OCI-M2 (cell line): Measurements from ENCODE around the gene TCF15.
"Not testable (repeated sequence)": the region's sequence is repeated elsewhere in the genome, so short reads cannot be mapped to it uniquely, and the experiment has no call there.

Source experiments
- DNase-seq: peaks from one replicate; lab custom pipeline; 2025; ENCODE audit not compliant: unreplicated experiment; lab: John Stamatoyannopoulos, UW

TCF15 gene

DNA sequence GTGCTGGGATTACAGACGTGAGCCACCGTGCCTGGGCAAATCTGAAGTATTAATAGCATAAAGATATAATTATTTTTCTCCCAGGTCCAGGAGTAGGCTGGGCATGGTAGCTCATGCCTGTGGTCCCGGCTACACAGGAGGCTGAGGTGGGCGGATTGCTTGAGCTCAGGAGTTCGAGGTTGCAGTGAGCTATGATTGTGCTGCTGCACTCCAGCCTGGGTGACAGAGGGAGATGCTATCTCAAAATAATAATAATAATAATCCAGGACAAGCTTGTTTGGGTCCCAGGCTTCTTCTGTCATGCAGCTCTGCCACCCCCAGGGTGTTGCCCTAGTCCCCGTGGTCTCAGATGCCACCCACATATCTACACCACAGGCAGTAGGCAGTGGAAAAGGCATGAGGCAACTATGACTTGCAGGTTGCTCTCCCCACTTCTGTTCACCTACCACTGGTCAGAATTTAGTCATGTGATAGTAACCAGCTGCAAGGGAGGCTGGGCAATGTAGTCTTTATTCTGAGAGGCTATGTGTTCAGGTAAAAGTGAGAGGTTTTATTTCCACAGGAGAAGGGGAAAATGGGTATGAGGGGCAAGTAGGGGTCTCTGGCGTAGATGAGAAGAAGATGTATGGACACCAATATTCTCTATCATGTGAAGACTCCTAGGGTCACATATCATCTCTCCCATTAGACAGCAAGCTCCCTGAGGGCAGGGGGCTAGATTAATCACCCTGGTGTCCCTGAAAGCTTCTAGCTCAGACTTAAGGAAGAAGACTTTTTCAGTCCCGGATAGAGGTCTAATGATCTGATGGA, 25.7 kb downstream of the TCF15 start:
- DNase-seq: no peak

DNA sequence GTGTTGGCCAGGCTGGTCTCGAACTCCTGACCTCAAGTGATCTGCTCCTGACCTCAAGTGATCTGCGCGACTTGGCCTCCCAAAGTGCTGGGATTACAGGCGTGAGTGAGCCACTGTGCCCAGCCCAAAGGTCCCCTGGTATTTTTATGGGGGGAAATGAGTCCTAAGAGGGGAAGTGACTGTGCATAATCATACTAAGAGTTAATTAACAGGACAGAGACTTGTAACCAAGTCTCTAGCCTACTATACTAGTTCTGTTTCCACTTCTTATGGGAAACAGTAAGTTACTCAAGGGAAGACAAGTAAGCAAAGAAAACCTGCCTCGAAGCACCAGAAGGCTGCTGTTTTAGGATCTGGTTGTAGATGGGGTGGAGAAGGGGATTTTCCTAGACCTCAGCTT, 27.9 kb downstream of the TCF15 start:
- no peak for DNase-seq

DNA sequence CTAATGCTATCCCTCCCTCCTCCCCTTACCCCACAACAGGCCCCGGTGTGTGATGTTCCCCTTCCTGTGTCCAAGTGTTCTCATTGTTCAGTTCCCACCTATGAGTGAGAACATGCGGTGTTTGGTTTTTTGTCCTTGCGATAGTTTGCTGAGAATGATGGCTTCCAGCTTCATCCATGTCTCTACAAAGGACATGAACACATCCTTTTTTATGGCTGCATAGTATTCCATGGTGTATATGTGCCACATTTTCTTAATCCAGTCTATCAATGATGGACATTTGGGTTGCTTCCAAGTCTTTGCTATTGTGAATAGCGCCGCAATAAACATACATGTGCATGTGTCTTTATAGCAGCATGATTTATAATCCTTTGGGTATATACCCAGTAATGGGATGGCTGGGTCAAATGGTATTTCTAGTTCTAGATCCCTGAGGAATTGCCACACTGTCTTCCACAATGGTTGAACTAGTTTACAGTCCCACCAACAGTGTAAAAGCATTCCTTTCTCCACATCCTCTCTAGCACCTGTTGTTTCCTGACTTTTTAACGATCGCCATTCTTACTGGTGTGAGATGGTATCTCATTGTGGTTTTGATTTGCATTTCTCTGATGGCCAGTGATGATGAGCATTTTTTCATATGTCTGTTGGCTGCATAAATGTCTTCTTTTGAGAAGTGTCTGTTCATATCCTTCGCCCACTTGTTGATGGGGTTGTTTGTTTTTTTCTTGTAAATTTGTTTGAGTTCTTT, 31.0 kb downstream of the TCF15 start:
- not testable (repeated sequence) for DNase-seq

DNA sequence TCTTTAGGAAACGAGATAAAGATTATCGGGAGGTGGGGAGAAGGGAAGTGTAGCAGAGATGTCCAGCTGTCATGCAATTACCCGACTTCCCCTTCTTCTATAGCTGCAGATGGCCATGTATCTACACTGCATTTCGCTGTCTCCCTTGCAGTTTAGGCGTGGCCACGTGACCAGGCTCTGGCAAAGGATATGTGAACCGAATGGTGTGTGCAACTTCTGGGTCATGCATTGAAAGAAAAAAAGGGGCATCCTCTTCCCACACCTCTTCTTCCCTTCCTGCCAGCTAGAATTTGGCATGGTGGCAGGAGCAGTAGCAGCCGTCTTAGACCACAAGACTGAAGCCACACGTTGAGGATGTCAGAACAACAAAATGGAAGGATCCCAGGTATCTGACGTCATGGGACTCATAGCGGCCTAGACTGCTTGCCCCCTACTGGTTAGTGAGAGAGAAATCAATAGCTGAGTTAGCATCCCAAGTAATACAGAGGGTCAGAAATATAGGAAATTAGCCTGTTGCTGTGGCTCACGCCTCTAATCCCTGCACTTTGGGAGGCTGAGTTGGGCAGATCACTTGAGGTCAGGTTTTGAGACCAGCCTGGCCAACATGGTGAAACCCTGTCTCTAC, 32.8 kb downstream of the TCF15 start:
- no peak for DNase-seq

DNA sequence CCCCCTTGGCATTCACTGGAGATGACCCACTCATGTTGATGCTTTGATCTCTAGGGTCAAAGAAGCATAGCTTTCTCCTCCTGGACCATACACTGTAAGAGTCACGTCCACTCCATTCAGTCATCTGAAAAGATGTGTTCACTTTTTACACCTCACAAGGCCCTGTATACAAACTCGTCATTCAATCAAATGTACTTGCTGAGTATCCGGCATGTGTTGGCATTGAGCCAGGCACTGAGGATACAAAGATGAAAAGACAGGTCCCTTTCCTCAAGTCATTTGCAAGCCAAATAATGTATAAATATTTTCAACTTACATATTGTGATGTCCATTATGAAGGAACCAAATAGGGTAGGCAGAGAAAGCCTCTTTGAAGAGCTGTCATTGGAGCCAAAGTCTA, 34.0 kb downstream of the TCF15 start:
- no peak for DNase-seq

DNA sequence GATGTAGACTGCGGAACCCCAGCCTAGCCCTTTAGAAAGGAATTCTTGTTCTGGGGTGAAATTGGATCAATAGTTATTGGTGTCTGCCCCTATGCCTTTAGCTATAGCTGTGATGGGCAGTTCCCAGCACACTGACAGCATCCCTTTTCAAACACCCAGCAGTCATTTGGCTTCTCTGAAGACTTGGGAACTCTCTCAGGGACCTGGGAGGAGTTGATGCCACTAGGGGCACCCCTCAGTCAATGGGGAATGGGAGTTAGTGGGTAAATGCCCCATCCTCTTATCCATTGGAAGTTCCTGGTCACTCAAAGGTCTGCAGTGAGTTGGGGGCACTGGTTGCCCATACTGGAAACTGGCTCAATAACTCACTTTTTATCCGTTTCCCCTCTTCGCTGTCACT, 34.9 kb downstream of the TCF15 start:
- DNase-seq: no peak

DNA sequence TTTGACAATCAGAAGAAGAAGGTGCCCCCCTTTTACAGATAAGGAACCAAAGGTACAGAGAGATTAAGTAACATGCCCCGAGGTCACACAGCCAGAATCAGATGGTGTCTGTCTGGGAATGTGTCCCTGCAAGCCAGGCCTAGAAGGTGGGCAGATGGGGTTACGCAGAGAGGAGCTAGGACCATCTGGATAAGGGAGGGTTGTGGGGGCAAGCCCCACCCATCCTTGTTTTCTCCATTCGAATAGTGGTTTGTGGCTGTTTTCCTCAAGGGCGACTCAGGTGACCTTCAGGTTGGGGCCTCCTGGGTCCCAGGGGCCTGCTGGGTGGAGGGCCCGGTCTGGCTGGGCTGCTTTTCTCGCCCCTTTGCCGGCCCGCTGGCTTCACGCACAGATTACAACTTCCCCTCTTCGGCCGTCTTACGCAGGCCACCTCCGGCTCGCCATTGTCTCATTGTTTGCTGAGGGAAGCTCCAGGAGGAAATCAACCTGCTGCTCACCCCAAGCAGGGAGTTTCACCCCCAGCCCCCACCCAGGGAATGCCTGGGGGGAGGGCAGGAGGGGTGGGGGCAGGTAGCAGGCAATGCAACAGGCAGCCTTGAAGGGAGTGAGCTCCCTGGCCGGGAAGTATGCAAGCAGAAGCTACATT, 35.7 kb downstream of the TCF15 start:
- no peak for DNase-seq

DNA sequence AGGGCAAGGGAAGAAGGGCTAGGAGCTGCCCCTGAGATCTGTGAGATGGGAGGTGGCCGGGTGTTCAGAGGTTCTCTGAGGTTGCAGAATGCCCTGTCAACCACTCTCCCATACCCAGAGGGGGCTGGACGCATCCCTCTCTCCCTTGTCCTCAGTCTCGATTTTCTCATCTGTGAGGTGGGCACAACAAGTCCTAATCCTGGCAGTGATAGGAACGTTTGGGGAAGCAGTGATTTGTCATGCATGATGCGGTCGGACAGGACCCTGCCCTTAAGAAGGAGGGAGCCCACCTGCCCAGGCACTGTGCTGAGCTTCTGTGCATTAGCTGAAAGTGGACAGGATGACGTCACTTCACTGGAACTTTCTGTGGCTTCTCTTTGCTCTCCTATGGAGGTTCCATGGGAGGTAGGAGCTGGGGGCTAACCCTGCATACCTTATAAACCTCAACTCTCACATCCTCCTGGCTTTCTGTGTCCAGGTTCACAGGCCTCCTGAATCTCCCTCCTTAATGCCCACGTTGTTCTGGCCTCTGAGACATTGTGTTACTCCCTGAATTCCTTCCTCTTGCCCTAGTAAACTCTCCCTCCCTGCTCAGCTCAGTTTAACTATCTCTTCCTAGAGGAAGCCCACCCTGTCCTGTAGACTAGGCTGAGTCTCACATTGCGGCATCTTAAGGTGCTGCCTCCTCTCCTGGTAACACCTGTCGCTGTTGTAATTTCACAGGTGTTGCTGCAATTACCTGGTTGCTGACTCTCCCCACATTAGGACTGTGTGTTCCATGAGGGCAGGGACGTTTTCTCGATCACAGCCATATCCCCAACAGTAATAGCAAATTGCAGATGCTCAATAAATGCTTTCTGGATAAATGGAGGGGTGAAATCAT, 36.5 kb downstream of the TCF15 start:
- no peak for DNase-seq

DNA sequence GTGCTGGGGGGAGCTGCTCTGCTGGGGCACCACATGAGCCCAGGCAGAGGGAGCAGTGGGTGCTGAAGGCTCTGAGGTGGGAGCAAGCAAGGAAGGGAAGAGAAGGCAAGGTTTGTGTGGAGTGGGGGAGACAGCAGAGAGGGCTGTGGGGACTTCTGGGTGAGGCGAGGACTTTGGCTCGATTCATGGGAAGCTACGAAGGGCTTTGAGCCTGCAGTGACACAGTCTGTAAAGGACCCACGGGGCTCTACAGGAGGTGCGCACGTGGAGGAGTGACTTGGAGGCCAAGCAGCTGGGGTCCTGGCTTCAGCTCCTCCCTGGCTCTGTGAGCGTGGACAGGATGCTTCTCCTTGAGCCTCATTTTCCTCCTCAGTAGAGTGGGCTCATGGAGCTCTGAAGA, 37.4 kb downstream of the TCF15 start:
- no peak for DNase-seq

DNA sequence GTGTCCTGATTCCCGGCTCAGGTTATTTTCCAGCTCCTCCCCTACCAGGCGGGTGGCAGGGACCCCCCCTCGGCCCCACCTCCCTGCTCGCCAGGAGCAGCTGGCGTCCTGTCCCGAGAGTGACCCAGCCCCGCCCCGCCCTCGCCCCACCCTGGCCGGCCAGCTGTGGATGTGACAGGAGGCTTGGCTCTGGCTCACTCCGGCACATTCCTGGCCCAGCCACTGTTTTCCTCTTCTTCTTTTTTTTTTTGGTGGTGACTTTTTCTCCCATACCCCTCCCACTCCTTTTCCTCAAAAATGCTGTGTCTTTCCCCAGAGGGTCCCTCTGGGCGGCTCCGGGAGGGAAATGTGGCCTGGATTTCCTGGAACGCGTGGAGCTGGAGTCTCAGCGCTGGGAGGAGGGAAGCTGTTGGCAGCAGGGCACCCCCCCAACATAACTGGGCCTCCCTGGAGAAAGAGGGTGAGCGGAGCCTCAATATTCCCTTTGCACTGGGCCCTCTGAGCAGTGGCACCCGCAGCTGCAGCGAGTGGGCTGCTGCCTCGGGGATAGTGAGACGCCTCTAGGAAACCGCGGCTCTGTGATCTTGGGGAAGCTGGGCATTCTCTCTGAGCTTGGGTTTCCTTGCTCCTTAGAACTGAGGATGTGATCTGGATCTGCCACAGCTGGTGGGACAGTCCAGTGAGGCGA, 38.2 kb downstream of the TCF15 start:
- DNase-seq: no peak

DNA sequence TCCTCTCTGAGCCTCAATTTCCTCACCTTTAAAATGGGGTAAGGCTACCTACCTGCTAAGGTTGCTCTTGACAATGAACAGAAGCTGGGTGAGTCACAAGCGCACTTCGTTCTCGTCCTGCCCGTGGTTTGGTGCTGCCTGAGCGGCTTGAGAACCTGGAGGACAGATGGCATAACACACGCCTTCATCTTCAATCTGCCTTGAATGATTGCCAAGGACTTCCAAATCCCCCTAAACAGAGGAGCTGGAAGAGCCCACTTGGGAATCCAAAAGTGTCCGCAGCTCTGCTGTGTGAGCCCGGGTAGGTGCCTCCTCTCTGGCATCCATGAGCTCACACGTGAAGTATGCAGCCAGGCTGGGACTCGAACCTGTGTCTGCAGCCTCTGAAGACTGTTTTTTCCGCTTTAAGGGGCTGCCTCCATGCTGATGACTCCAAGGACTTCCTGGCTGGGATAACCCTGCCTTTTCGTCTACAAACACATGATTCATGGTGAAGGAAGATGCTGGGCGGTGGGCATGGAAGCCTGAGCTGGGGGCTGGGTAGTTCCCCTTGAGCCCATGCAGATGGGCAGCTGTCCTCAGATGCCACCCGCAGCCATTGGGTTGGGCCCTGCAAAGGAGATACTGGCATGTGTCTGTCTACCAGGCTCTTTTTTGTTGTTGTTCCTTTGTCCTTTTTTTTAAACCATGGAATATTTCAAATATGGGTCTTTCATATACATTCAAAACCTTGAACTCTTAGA, 41.3 kb downstream of the TCF15 start:
- DNase-seq: no peak

DNA sequence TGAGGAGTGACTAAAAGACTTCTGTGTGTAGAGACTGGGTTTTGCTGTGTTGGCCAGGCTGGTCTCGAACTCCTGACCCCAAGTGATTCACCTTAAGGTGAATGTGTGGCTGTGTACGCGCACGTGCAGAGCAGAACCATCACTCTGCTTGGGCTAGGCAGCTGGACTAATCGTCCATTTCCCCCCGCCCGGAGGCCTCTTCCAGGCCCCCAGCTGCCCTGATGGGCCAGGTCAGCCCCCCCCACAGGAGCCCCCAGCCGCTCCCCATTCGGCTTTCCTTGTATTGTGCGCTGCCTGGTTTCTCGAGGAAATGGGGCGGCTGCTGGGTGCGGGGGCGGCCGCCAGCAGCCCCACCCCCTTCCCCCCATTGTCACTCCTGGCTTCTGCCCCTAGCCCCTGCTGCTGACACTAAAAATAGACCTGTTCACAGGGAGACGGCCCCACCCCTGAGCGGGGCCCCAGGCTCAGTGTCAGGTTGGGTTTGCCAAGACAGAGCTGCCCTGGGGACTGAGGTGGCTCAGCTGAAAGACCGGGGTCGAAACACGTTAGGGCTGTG, 41.9 kb downstream of the TCF15 start:
- DNase-seq: no peak

DNA sequence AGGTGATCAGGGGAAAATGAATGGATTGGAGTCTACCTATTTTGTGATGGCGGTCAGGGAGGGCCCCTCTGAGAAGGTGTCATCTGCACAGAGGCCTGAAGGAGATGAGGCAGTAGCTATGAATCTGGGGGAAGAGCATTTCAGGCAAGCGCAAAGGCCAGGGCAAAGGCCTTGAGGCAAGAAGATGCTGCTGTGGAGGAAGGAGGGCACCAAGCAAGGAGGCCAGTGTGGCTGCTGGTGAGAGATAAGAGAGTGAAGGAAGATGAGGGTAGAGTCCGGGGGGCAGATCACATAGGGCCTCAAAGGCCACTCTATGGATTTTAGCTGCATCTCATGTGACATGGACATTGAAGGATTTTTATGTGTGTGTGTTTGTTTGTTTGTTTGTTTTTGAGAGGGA, 45.9 kb downstream of the TCF15 start:
- DNase-seq: no peak

DNA sequence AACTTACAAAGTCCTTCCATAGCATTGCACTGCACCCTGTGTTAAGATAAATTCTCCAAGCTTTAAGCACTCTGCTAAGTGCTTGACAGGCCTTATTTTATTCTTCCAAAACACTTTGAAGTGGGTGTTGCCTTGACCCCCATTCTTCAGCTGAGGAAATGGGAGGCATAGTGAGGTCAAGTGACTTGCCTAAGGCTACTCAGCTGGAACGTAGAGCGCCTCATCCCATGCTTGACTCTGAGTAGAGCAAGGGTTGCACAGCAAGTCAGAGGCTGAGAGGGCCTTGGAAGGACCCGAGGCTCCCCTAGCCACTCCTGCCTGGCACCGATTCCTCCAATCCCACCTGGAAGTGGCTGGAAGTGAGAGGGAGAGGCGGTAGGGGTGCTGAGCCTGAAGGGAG, 46.9 kb downstream of the TCF15 start:
- no peak for DNase-seq

DNA sequence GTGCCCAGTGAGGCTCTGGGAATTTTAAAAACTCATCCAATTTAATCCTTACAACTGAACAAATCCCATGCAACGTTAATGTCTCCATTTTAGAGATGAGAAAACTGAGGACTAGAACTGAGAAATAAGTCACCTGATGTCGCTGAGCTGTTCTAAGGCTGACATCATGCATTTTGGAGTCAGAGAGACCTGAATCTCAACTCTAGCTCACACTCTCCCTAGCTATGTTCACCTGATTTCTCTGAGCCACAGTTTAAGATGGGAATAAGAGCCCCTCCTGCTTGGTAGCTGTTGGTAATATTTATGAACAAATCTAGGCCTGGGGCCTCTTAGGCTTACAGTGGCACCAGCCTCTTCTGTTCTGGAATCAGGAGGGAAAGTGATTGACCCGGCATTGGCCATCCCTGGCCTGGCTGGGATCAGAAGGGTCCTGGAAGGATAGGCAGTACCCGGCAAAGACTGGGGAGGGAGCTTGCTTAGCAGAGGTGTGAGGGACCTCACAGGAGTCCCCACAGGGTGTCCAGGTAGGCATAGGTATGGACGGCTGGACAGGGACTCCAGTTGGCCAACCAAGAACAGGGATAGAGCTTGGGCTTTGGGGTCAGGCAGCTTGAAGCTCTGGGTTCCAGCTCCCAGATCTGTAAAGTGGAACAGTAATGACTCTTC, 47.7 kb downstream of the TCF15 start:
- no peak for DNase-seq

DNA sequence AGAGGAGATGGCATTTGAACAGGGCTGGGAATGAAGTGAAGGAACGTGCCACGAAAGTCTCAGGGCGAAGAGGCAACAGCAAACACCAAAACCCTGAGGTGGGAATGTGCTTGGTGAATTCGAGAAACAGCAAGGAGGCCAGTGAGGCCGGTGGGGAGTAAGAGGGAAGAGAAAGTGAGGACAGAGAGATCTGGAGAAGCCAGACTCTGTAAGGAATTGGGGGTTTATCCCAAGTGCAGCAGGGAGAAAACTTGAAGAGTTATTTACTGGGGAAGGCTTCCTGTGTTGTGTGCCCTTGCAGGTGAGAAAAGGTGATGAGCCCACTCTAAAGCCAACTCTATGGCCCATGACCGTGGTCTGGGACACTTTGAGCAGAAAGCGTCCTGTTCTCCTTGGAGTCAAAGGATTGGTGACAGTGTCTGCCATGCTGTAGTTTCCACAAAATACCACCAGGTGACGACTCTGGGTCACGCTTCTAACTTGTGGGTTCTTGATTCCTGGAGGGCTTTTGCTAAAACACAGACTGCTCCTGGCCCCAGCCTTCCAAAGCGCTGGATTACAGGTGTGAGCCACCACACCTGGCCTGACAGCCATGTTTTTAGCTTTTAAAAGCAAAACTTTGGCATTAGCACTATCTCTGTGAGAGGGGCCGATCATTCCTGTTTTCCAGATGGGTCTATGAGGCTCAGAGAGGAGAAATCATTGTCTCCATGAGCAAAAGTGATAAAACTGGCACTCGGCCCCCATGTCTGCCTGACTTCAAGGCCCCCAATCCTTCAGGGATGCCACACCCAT, 48.5 kb downstream of the TCF15 start:
- peak; percentile 76 for DNase-seq

DNA sequence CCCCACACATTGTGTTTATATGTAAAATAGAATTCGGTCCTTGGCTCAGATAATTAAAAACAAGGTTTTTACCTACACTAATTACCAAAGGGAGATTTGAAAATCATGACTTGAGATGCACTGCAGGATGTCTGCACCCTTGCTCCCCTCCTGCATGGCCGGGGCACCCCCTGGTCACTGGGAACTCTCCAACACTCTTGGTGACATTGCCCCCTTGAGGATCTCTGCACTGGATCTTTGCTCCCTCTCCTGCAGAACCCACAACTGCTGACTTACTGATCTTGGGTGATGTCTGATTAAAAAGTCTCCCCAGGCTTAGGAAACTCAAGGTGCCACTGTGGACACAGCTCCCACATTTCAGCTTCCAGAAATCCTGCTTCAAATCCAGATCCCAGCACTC, 49.4 kb downstream of the TCF15 start:
- no peak for DNase-seq

DNA sequence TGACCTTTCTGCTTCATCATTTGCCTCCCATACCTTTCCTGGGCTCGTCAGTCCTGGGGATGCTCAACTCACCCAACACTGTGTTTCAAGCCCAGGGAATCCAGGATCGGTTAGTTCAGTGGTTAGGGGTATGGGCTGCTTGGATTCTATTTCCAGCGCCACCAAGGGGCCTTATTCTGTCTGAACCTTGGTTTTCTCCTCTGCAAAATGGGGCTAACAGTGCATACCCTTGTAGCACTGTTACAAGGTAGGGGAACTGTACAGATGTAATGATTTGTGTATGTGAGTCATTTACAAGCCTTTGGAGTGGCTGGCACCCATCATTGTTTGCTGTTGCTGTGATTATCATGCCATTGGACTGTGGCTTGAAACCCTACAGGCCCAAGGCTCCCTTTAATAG, 52.0 kb downstream of the TCF15 start:
- DNase-seq: no peak
